Gastrocnemius medialis (tissue), 4 donors: Measurements from ENCODE around the gene CARF. TPM values are rescaled to one million over a fixed set of nuclear protein-coding genes. Genes with fewer than 3 reads are reported as not detected.

Experiments used
- ATAC-seq, 2 donors: fragments of 150-250 bp; one replicate each; pipeline ENCODE4 v1.9.1; 2016
- DNase-seq, 2 donors: peaks; one replicate each; pipeline ENCODE4 v3.0.0-alpha.2; 2019
- H3K27ac ChIP-seq, 4 donors: fragments of 200-600 bp; sonication (generic); 1 replicate in 1 of 4; 2 replicates in 3 of 4; pipeline ENCODE4 v1.5.1; 2016 to 2018; ENCODE audit warnings: mild to moderate bottlenecking in 2 of 4, moderate library complexity in 1 of 4
- H3K27me3 ChIP-seq, 3 donors: fragments of 200-600 bp; sonication (generic) in 2 of 3; 1 replicate in 1 of 3; 2 replicates in 2 of 3; pipeline versions ENCODE4 v1.5.1 to v1.6.0; 2016 to 2019; ENCODE audit warnings: mild to moderate bottlenecking in 1 of 3, moderate library complexity in 1 of 3
- H3K36me3 ChIP-seq, 2 donors: fragments of 200-600 bp; sonication (generic) in 1 of 2; one replicate each; pipeline ENCODE4 v1.5.1; 2017 to 2018
- H3K4me1 ChIP-seq, 2 donors: fragments of 200-600 bp; sonication (generic) in 1 of 2; one replicate each; pipeline ENCODE4 v1.5.1; 2016 to 2017; ENCODE audit warnings: mild to moderate bottlenecking in 2 of 2
- H3K4me3 ChIP-seq, 4 donors: fragments of 200-600 bp; sonication (generic) in 3 of 4; 1 replicate in 1 of 4; 2 replicates in 3 of 4; pipeline ENCODE4 v1.5.1; 2016 to 2019; ENCODE audit warnings: mild to moderate bottlenecking in 2 of 4
- H3K9me3 ChIP-seq, 3 donors: fragments of 200-600 bp; sonication (generic) in 2 of 3; 1 replicate in 1 of 3; 2 replicates in 2 of 3; pipeline ENCODE4 v1.5.1; 2016 to 2019
- POLR2A ChIP-seq, 2 donors: fragments of 450-650 bp; IDR thresholded peaks; one replicate each; pipeline ENCODE4 v1.6.1; 2017; ENCODE audit warnings: antibody characterized with exemption in 2 of 2, mild to moderate bottlenecking in 2 of 2, moderate library complexity in 2 of 2
- in situ Hi-C, 4 donors: fragments of 200-750 bp; cut with MboI; loops; one replicate each; pipeline versions ENCODE4 v1.15.0 to v1.8.0; 2017; ENCODE audit warnings: low sequenced_read_pairs in 4 of 4
- intact Hi-C: fragments of 100-400 bp; cut with DNase I; formaldehyde crosslinking; loops from one replicate; pipeline ENCODE4 v1.15.1; 2023; ENCODE audit warnings: low total_unique reads
- total RNA-seq, 4 donors: library from RNA; depleted of rRNA; stranded (reverse); fragments of >200 nt; gene quantifications; one replicate each; pipeline versions ENCODE4 v1.1.0 to v1.2.3, GENCODE V29; 2016
- TF ChIP-seq, protein P1 (sequence below), 5 experiments: fragments of 450-650 bp in 3 of 5; fragments of 200-600 bp in 2 of 5; sonication (generic) in 2 of 5; IDR thresholded peaks in 4 of 5; conservative IDR thresholded peaks in 1 of 5; 1 replicate in 4 of 5; 2 replicates in 1 of 5; pipeline ENCODE4 v1.5.1; 2016 to 2019; ENCODE audit warnings: antibody characterized with exemption in 5 of 5, mild to moderate bottlenecking in 3 of 5, moderate library complexity in 3 of 5

The CARF gene
- total RNA-seq, 4 donors from 2014 or later = 2.2 to 12.2 (median 4.0) TPM

DNA sequence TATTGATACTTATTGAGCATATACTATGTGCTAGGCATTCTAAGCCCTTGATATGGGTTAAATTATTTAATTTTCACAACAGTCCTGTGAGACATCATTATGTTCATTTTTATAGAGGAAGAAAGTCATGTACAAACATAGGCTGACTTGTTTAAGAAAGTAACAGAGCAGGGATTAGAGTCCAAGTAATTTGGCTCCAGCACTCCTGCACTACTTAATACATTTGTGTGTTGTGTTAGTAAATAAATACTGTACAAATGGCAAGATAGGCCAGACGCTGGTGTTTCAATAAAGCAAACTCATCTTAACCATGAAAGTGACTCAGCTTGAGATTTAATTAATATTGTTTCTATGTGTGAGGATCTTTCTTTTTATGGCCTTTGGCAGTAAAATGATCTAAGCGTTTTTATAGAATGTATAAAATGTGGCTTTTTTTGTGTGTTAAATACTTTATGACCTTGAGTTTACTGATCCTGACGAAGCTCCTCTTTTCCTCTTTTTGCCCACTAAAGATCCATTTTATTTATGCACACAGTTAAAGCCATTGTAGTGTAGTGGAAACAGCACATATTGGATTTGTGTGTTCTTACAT lies 123.9 kb downstream of the CARF start:
- H3K27ac ChIP-seq = no peak overlapping the region
- in situ Hi-C loops (no loop called here), intact Hi-C loops (no loop called here)
- H3K4me3 ChIP-seq = no peak overlapping the region
- H3K36me3 ChIP-seq = no peaks in the 10 kb centered on the region
- H3K9me3 ChIP-seq = no peaks in the 10 kb centered on the region
- H3K27me3 ChIP-seq = no peaks in the 10 kb centered on the region
- peaks cover 0 to 16% of the 10 kb centered on the region in 2 donors for H3K4me1 ChIP-seq
- ATAC-seq = no peak
- no peak for DNase-seq
- TF ChIP-seq POLR2A (IDR thresholded peaks at IDR 0.05) = no peak
- TF ChIP-seq, protein P1, sequence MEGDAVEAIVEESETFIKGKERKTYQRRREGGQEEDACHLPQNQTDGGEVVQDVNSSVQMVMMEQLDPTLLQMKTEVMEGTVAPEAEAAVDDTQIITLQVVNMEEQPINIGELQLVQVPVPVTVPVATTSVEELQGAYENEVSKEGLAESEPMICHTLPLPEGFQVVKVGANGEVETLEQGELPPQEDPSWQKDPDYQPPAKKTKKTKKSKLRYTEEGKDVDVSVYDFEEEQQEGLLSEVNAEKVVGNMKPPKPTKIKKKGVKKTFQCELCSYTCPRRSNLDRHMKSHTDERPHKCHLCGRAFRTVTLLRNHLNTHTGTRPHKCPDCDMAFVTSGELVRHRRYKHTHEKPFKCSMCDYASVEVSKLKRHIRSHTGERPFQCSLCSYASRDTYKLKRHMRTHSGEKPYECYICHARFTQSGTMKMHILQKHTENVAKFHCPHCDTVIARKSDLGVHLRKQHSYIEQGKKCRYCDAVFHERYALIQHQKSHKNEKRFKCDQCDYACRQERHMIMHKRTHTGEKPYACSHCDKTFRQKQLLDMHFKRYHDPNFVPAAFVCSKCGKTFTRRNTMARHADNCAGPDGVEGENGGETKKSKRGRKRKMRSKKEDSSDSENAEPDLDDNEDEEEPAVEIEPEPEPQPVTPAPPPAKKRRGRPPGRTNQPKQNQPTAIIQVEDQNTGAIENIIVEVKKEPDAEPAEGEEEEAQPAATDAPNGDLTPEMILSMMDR (IDR thresholded peaks at IDR 0.05 in 4 of 5, conservative IDR thresholded peaks at IDR 0.05 in 1 of 5) = no peak

Other genes starting within 250 kb of the CARF start
- 1 to 10 TPM; 2.6 to 7.4 (median 4.8) TPM for gene ICA1L, start 40.5 kb upstream of the CARF start, total RNA-seq
- 10 to 100 TPM in 3 of 4 donors, 1 to 10 TPM in 1; 5.3 to 83.2 (median 18.7) TPM for gene WDR12, start 602 bp upstream of the CARF start, total RNA-seq
- 10 to 100 TPM in 3 of 4 donors, 1 to 10 TPM in 1; 9.8 to 21.9 (median 11.3) TPM for gene NBEAL1, start 102.6 kb downstream of the CARF start, total RNA-seq